ENCODE results near the gene PLA2G6. TPM values are rescaled to one million over a fixed set of nuclear protein-coding genes. Genes with fewer than 3 reads are reported as not detected.

The PLA2G6 gene
- total RNA-seq, 1 donor from 2014 or later = 41.6 TPM

DNA sequence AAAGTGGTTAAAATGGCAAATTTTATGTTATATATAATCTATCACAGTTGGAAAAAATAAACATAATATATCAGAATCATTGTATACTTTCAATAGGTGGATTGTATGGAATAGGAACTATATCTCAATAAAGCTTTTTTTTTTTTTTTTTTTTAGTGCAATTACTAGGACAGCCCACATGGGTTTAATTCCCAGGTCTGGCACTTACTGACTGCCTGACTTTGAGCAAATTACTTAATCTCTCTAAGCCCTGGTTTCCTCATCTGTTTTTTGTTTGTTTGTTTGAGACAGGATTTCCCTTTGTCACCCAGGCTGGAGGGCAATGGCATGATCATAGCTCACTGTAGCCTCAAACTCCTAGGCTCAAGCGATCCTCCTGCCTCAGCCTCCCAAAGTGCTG is 45.0 kb downstream of the PLA2G6 start:
- H3K9me3 Mint-ChIP-seq (ENCODE audit: unreplicated experiment) = no peaks in the 10 kb centered on the region
- peaks cover 27% of the 10 kb centered on the region for H3K36me3 Mint-ChIP-seq (ENCODE audit: unreplicated experiment)
- no peak for TF ChIP-seq CTCF (IDR thresholded peaks at IDR 0.05)
- H3K4me1 Mint-ChIP-seq (ENCODE audit: unreplicated experiment) = peaks cover 9% of the 10 kb centered on the region
- H3K4me3 Mint-ChIP-seq (ENCODE audit: unreplicated experiment) = no peak overlapping the region
- H3K27me3 Mint-ChIP-seq (ENCODE audit: unreplicated experiment) = no peaks in the 10 kb centered on the region
- H3K27ac Mint-ChIP-seq (ENCODE audit: unreplicated experiment) = no peak overlapping the region
- DNase-seq (ENCODE audit: extremely low spot score, unreplicated experiment) = no peak

DNA sequence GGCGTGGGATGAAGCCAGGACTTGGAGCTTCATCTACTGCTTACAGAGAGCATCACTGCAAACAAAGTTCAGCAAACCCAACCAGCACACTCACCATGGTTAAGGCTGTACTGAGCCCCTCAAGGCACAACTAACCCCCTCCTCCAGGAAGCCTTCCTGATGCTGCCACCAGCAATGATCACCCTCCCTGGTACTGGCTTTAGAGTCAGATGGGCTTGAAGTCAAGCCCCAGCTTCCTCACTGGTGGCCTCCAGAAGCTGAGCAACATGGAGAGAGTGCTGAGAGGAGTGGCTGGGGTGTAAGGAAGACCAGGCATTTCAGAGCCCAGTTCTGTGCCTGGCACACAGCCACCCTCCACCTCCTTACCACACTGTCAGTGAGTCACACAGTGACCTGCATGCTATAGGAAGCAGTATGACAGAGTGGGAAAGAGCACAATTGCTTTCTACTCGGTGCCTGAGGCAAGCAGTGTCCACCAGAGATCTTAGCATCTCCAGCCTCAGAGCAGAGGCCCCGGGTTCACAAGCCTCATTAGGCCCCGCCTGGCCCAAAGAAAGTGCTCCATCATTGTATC is 46.4 kb downstream of the PLA2G6 start:
- H3K4me3 Mint-ChIP-seq (ENCODE audit: unreplicated experiment) = no peak overlapping the region
- H3K36me3 Mint-ChIP-seq (ENCODE audit: unreplicated experiment) = peaks cover 27% of the 10 kb centered on the region
- H3K4me1 Mint-ChIP-seq (ENCODE audit: unreplicated experiment) = peaks cover 12% of the 10 kb centered on the region
- DNase-seq (ENCODE audit: extremely low spot score, unreplicated experiment) = peak; percentile 77
- H3K9me3 Mint-ChIP-seq (ENCODE audit: unreplicated experiment) = no peaks in the 10 kb centered on the region
- peak overlapping the region; percentile 31 for H3K27ac Mint-ChIP-seq (ENCODE audit: unreplicated experiment)
- H3K27me3 Mint-ChIP-seq (ENCODE audit: unreplicated experiment) = no peaks in the 10 kb centered on the region
- TF ChIP-seq CTCF (IDR thresholded peaks at IDR 0.05) = no peak

DNA sequence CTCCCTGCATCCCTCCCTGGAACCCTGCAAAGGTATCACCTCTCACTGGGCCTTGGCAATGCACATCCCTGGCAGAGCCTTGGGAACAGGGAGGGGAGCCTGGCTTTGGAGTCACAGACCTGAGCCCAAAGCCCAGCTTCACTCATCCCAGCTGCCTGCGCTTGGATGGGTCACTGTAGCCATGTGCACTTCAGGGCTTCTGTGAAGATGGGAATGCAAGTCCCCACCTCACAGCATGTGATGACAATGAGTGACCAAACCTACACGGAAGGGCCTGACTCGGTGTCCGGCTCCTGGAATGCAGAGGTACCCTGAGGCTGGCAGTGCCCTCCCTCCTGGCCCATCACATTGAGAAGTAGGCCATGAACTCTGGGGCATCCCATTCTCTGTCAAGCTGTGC is 48.3 kb downstream of the PLA2G6 start:
- Mint-ChIP-seq H3K9me3 (ENCODE audit: unreplicated experiment) (no peaks in the 10 kb centered on the region), H3K4me1 (ENCODE audit: unreplicated experiment) (peaks cover 12% of the 10 kb centered on the region), H3K27me3 (ENCODE audit: unreplicated experiment) (no peaks in the 10 kb centered on the region), H3K27ac (ENCODE audit: unreplicated experiment) (no peak overlapping the region), H3K4me3 (ENCODE audit: unreplicated experiment) (no peak overlapping the region), H3K36me3 (ENCODE audit: unreplicated experiment) (peaks cover 19% of the 10 kb centered on the region)
- no peak for DNase-seq (ENCODE audit: extremely low spot score, unreplicated experiment)
- TF ChIP-seq CTCF (IDR thresholded peaks at IDR 0.05) = no peak

GRCh38 chr22:38132794-38133193 is 48.8 kb downstream of the PLA2G6 start:
- no peaks in the 10 kb centered on the region for H3K9me3 Mint-ChIP-seq (ENCODE audit: unreplicated experiment)
- DNase-seq (ENCODE audit: extremely low spot score, unreplicated experiment) = no peak
- TF ChIP-seq CTCF (IDR thresholded peaks at IDR 0.05) = no peak

GRCh38 chr22:38132136-38132535 is 49.5 kb downstream of the PLA2G6 start:
- Mint-ChIP-seq H3K9me3 (ENCODE audit: unreplicated experiment) (no peaks in the 10 kb centered on the region), H3K4me3 (ENCODE audit: unreplicated experiment) (no peak overlapping the region), H3K27me3 (ENCODE audit: unreplicated experiment) (no peaks in the 10 kb centered on the region), H3K36me3 (ENCODE audit: unreplicated experiment) (peaks cover 17% of the 10 kb centered on the region), H3K27ac (ENCODE audit: unreplicated experiment) (no peak overlapping the region), H3K4me1 (ENCODE audit: unreplicated experiment) (peaks cover 12% of the 10 kb centered on the region)
- no peak for TF ChIP-seq CTCF (IDR thresholded peaks at IDR 0.05)
- DNase-seq (ENCODE audit: extremely low spot score, unreplicated experiment) = no peak

More at GRCh38 chr22:38132794-38133193, 48.8 kb downstream of the PLA2G6 start:
- H3K36me3 Mint-ChIP-seq (ENCODE audit: unreplicated experiment) = peaks cover 17% of the 10 kb centered on the region
- H3K27me3 Mint-ChIP-seq (ENCODE audit: unreplicated experiment) = no peaks in the 10 kb centered on the region
- peaks cover 12% of the 10 kb centered on the region for H3K4me1 Mint-ChIP-seq (ENCODE audit: unreplicated experiment)
- H3K4me3 Mint-ChIP-seq (ENCODE audit: unreplicated experiment) = no peak overlapping the region
- H3K27ac Mint-ChIP-seq (ENCODE audit: unreplicated experiment) = no peak overlapping the region

Measured in osteocyte (in vitro differentiated cells).